ENCODE results near the gene LMNTD1. TPM values are rescaled to one million over a fixed set of nuclear protein-coding genes. Genes with fewer than 3 reads are reported as not detected.

Gene LMNTD1
- total and polyA plus RNA-seq, 10 of the 15 experiments (the other 5 are each of a cell fraction or from before 2014, with no cell fraction given) = not detected

GRCh38 chr12:25447046-25447445, 106.0 kb downstream of the LMNTD1 start:
- WGBS (ENCODE audit: insufficient coverage, insufficient replicate concordance, low lambda C conversion rate, missing lambda C conversion rate) = 15% methylated on average over 3 of the region's 3 CpGs
- Histone ChIP-seq H3K27ac (ENCODE audit: control insufficient read depth, insufficient read depth) (no peak overlapping the region), H3K4me2 (ENCODE audit: control insufficient read depth, insufficient read depth) (no peak overlapping the region), H3K9ac (ENCODE audit: control insufficient read depth, insufficient read depth, low read length) (no peak overlapping the region), H3K4me3 (no peak overlapping the region), H4K20me1 (ENCODE audit: control insufficient read depth, insufficient read depth) (no peaks in the 10 kb centered on the region), H3K9me3 (replicated peaks; ENCODE audit: control insufficient read depth, insufficient read depth, low read length) (no peaks in the 10 kb centered on the region), H3K36me3 (ENCODE audit: control insufficient read depth in 2 of 2, insufficient read depth in 2 of 2, low read length in 1 of 2) (no peaks in the 10 kb centered on the region), H3K4me1 (ENCODE audit: control insufficient read depth, insufficient read depth, low read length) (no peaks in the 10 kb centered on the region), H3K27me3 (replicated peaks in 1 of 2; ENCODE audit: control insufficient read depth in 2 of 2, insufficient read depth in 2 of 2, low read length in 1 of 2) (no peaks in the 10 kb centered on the region), H2AFZ (ENCODE audit: control insufficient read depth, low read depth, low read length) (no peak overlapping the region), H3K79me2 (ENCODE audit: control insufficient read depth, insufficient read depth, low read length) (no peaks in the 10 kb centered on the region)
- in situ Hi-C loops (cut with MboI) = no loop called here
- intact Hi-C loops (cut with micrococcal nuclease; ENCODE audit: unreplicated experiment) = no loop called here
- SMC1A ChIA-PET (ENCODE audit: uncharacterized antibody, unreplicated experiment) = no interaction called here
- POLR2A ChIA-PET = no interaction called here
- BruUV-seq (replicated peaks) = no TSS peak
- CTCF ChIA-PET = no interaction called here
- FAIRE-seq (no peak), ATAC-seq (no peak), DNase-seq (ENCODE audit: low read depth, low spot score) (no peak)
- RAD21 ChIA-PET (ENCODE audit: unreplicated experiment) = no interaction called here
- TF ChIP-seq MEF2B (IDR thresholded peaks at IDR 0.05; ENCODE audit: partially characterized antibody, poor library complexity, severe bottlenecking) (no peak), POLR2AphosphoS2 (IDR thresholded peaks at IDR 0.05; ENCODE audit: low read depth, low read length) (no peak), KDM1A (IDR thresholded peaks at IDR 0.05; ENCODE audit: borderline replicate concordance) (no peak), PAX5 (IDR thresholded peaks at IDR 0.05; ENCODE audit: borderline replicate concordance, low read depth, low read length) (no peak), BCL3 (IDR thresholded peaks at IDR 0.05; ENCODE audit: borderline replicate concordance, insufficient read depth, low read depth, low read length, poor library complexity, severe bottlenecking) (no peak), BHLHE40 (IDR thresholded peaks at IDR 0.05; ENCODE audit: borderline replicate concordance in 1 of 2, low read depth in 2 of 2, low read length in 1 of 2) (no peak), TCF12 (IDR thresholded peaks at IDR 0.05; ENCODE audit: low read depth, low read length) (no peak), ZZZ3 (IDR thresholded peaks at IDR 0.05; ENCODE audit: control insufficient read depth, insufficient read length, low read depth) (no peak), ZNF207 (IDR thresholded peaks at IDR 0.05; ENCODE audit: borderline replicate concordance) (no peak), MTA2 (IDR thresholded peaks at IDR 0.05; ENCODE audit: low read depth) (no peak), RB1 (IDR thresholded peaks at IDR 0.05; ENCODE audit: borderline replicate concordance) (no peak), CHD2 (IDR thresholded peaks at IDR 0.05; ENCODE audit: borderline replicate concordance, low read depth, low read length) (no peak), SMAD1 (IDR thresholded peaks at IDR 0.05; ENCODE audit: low read depth, partially characterized antibody) (no peak), EP300 (IDR thresholded peaks at IDR 0.05; ENCODE audit: borderline replicate concordance in 1 of 2, control insufficient read depth in 1 of 2, low read depth in 2 of 2, low read length in 2 of 2) (no peak), MYB (IDR thresholded peaks at IDR 0.05; ENCODE audit: borderline replicate concordance, low read depth, low read length) (no peak)
- TF ChIP-seq, protein P1, sequence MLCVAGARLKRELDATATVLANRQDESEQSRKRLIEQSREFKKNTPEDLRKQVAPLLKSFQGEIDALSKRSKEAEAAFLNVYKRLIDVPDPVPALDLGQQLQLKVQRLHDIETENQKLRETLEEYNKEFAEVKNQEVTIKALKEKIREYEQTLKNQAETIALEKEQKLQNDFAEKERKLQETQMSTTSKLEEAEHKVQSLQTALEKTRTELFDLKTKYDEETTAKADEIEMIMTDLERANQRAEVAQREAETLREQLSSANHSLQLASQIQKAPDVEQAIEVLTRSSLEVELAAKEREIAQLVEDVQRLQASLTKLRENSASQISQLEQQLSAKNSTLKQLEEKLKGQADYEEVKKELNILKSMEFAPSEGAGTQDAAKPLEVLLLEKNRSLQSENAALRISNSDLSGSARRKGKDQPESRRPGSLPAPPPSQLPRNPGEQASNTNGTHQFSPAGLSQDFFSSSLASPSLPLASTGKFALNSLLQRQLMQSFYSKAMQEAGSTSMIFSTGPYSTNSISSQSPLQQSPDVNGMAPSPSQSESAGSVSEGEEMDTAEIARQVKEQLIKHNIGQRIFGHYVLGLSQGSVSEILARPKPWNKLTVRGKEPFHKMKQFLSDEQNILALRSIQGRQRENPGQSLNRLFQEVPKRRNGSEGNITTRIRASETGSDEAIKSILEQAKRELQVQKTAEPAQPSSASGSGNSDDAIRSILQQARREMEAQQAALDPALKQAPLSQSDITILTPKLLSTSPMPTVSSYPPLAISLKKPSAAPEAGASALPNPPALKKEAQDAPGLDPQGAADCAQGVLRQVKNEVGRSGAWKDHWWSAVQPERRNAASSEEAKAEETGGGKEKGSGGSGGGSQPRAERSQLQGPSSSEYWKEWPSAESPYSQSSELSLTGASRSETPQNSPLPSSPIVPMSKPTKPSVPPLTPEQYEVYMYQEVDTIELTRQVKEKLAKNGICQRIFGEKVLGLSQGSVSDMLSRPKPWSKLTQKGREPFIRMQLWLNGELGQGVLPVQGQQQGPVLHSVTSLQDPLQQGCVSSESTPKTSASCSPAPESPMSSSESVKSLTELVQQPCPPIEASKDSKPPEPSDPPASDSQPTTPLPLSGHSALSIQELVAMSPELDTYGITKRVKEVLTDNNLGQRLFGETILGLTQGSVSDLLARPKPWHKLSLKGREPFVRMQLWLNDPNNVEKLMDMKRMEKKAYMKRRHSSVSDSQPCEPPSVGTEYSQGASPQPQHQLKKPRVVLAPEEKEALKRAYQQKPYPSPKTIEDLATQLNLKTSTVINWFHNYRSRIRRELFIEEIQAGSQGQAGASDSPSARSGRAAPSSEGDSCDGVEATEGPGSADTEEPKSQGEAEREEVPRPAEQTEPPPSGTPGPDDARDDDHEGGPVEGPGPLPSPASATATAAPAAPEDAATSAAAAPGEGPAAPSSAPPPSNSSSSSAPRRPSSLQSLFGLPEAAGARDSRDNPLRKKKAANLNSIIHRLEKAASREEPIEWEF (IDR thresholded peaks at IDR 0.05; ENCODE audit: insufficient replicate concordance, low read depth, low read length) = no peak

All from GM12878 (cell line).